Lower leg skin (tissue), 4 donors: ENCODE measurements around the gene PLCG2. TPM values are rescaled to one million over a fixed set of nuclear protein-coding genes. Genes with fewer than 3 reads are reported as not detected.

Source experiments
- DNase-seq, 2 donors: peaks; one replicate each; pipeline ENCODE4 v3.0.0-alpha.2; 2019; ENCODE audit warnings: low spot score in 2 of 2
- H3K4me3 ChIP-seq: fragments of 200-600 bp; sonication (generic); 2 replicates; pipeline ENCODE4 v1.5.1; 2017; ENCODE audit warnings: mild to moderate bottlenecking, low read depth; ENCODE audit not compliant: poor library complexity, severe bottlenecking
- CTCF ChIP-seq, 3 donors: fragments of 450-650 bp; IDR thresholded peaks; one replicate each; pipeline ENCODE4 v1.5.1; 2016; ENCODE audit warnings: antibody characterized with exemption in 3 of 3, mild to moderate bottlenecking in 3 of 3, moderate library complexity in 2 of 3
- POLR2A ChIP-seq, 2 donors: fragments of 450-650 bp; IDR thresholded peaks; one replicate each; pipeline ENCODE4 v1.6.1; 2016 to 2017; ENCODE audit warnings: antibody characterized with exemption in 2 of 2, mild to moderate bottlenecking in 1 of 2, moderate library complexity in 1 of 2
- WGBS, 2 donors: methylation state at CpG; one replicate each; pipeline ENCODE4 v1.1.5; 2018; 5-methylcytosine and 5-hydroxymethylcytosine counted together
- intact Hi-C: fragments of 100-400 bp; cut with DNase I; formaldehyde crosslinking; loops from one replicate; pipeline ENCODE4 v1.15.0; 2023; ENCODE audit warnings: low total_unique reads
- total RNA-seq, 4 donors: library from RNA; depleted of rRNA; stranded (reverse); fragments of >200 nt; gene quantifications; one replicate each; pipeline ENCODE4 v1.1.0, GENCODE V29; 2016

Gene PLCG2
- total RNA-seq, 4 donors from 2014 or later, result 7.0 to 14.1 (median 10.2) TPM

GRCh38 chr16:81832801-81833547, 53.9 kb downstream of the PLCG2 start:
- 87 to 90% methylated on average over 12 of the region's 12 CpGs for WGBS, 2 donors
- TF ChIP-seq POLR2A (IDR thresholded peaks at IDR 0.05) (no peak), CTCF (IDR thresholded peaks at IDR 0.05) (no peak)
- DNase-seq, result no peak
- no peak overlapping the region for H3K4me3 ChIP-seq
- intact Hi-C loops, result no loop called here

- intact Hi-C loops, result no loop called here
- no peak for TF ChIP-seq CTCF (IDR thresholded peaks at IDR 0.05)
- no peak for TF ChIP-seq POLR2A (IDR thresholded peaks at IDR 0.05)
- no peak for DNase-seq
- 62 to 75% methylated on average over 10 of the region's 10 CpGs for WGBS, 2 donors
- H3K4me3 ChIP-seq, result no peak overlapping the region
Measured at GRCh38 chr16:81833751-81834150, 54.7 kb downstream of the PLCG2 start.

- H3K4me3 ChIP-seq, result no peak overlapping the region
- no peak for TF ChIP-seq POLR2A (IDR thresholded peaks at IDR 0.05)
- TF ChIP-seq CTCF (IDR thresholded peaks at IDR 0.05), result no peak
- intact Hi-C loops, result no loop called here
- no peak for DNase-seq
- WGBS, 2 donors, result 85 to 100% methylated on average over 2 of the region's 2 CpGs
Measured at GRCh38 chr16:81834868-81835267, 55.8 kb downstream of the PLCG2 start.

GRCh38 chr16:81836279-81837054, 57.4 kb downstream of the PLCG2 start:
- intact Hi-C loops, result no loop called here
- TF ChIP-seq CTCF (IDR thresholded peaks at IDR 0.05) (no peak), POLR2A (IDR thresholded peaks at IDR 0.05) (no peak)
- no peak overlapping the region for H3K4me3 ChIP-seq
- DNase-seq, result no peak
- WGBS, 2 donors, result 79% methylated on average over 12 of the region's 12 CpGs

GRCh38 chr16:81837312-81837751, 58.2 kb downstream of the PLCG2 start:
- H3K4me3 ChIP-seq, result no peak overlapping the region
- 69 to 71% methylated on average over 9 of the region's 9 CpGs for WGBS, 2 donors
- no peak for TF ChIP-seq POLR2A (IDR thresholded peaks at IDR 0.05)
- TF ChIP-seq CTCF (IDR thresholded peaks at IDR 0.05), result no peak
- intact Hi-C loops, result no loop called here
- DNase-seq, result no peak
